ENCODE measurements around the gene EPDR1. TPM values are rescaled to one million over a fixed set of nuclear protein-coding genes. Genes with fewer than 3 reads are reported as not detected.

EPDR1 gene
- total RNA-seq, 4 donors from 2014 or later, result 43.5 to 45.7 (median 45.0) TPM

DNA sequence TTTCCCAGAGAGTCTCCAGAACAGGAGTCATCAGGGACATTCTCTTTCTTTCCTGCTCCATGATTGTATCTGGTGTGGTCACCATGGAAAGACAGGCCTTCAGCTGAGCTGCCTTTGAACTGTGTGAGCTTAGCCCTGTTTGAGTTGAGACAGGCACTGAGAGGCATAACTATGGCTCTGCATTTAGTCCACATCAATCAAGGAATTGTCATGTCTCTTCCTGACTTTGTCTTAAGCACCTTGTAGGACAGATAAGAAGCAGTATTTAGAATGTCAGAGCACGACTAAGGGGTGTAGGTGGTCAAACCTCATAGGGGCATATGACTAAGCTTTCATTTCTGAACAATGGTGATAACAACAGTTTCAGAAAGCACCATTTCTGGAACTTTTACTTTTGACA, 53.5 kb downstream of the EPDR1 start:
- no peaks in the 10 kb centered on the region for H3K36me3 ChIP-seq
- WGBS, 2 donors, result 40 to 68% methylated on average over 1 of the region's 1 CpG
- peaks cover 0 to 15% (median 2%) of the 10 kb centered on the region in 4 donors for H3K4me1 ChIP-seq
- H3K4me3 ChIP-seq, result no peak overlapping the region
- DNase-seq (ENCODE audit: low spot score in 2 of 2), result no peak
- H3K9me3 ChIP-seq, result no peaks in the 10 kb centered on the region
- H3K27ac ChIP-seq, result no peak overlapping the region
- no peaks in the 10 kb centered on the region for H3K27me3 ChIP-seq
- TF ChIP-seq CTCF (IDR thresholded peaks at IDR 0.05), result no peak
- TF ChIP-seq POLR2A (IDR thresholded peaks at IDR 0.05), result no peak
- TF ChIP-seq EP300 (IDR thresholded peaks at IDR 0.05), result no peak

DNA sequence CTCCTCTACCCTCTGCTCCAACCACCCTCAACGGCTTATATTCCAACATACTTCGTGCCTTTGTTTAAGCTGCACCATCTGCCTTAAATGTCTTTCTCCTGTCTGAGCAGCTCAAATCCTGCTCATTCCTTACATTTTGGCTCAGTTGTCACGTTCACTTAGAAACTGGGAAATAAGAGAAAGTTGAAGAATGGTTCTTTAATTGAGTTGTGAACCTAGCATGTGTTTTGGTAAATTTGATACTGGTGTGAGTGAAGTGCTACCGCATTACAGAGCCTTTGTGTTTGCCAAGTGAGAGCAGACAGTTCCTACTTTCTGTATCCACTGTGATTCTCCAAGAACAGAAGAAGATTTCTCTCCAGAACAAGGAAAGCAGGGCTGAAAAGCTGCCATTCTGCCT, 54.3 kb downstream of the EPDR1 start:
- no peak overlapping the region for H3K4me3 ChIP-seq
- TF ChIP-seq EP300 (IDR thresholded peaks at IDR 0.05) (no peak), POLR2A (IDR thresholded peaks at IDR 0.05) (no peak), CTCF (IDR thresholded peaks at IDR 0.05) (no peak)
- 75 to 82% methylated on average over 4 of the region's 4 CpGs for WGBS, 2 donors
- H3K27me3 ChIP-seq, result no peaks in the 10 kb centered on the region
- peaks cover 0 to 15% (median 2%) of the 10 kb centered on the region in 4 donors for H3K4me1 ChIP-seq
- DNase-seq (ENCODE audit: low spot score in 2 of 2), result no peak
- no peaks in the 10 kb centered on the region for H3K9me3 ChIP-seq
- H3K27ac ChIP-seq, result no peak overlapping the region
- no peaks in the 10 kb centered on the region for H3K36me3 ChIP-seq

DNA sequence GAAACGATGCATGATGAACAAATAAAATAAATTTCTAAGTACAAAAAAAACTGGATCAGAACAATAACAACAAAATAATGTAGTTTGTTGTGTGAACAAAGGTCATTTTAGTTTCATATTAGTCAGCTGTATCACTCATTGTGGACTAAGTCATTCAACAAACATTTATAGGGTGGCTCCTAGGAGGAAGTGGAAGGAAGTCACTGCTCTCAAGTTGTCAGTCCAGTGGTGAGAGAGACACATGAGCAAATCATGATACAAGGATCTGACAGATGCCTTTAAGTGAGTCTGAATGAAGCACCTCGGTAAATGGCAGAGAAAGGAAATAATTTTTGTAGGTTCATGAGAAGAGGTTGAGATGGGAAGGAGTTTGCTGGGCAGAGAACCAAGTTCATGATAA, 56.8 kb downstream of the EPDR1 start:
- peaks cover 0 to 15% (median 2%) of the 10 kb centered on the region in 4 donors for H3K4me1 ChIP-seq
- TF ChIP-seq CTCF (IDR thresholded peaks at IDR 0.05), result no peak
- TF ChIP-seq POLR2A (IDR thresholded peaks at IDR 0.05), result no peak
- no peak for TF ChIP-seq EP300 (IDR thresholded peaks at IDR 0.05)
- H3K27me3 ChIP-seq, result no peaks in the 10 kb centered on the region
- no peak overlapping the region for H3K4me3 ChIP-seq
- H3K27ac ChIP-seq, result no peak overlapping the region
- DNase-seq (ENCODE audit: low spot score in 2 of 2), result no peak
- no peaks in the 10 kb centered on the region for H3K36me3 ChIP-seq
- WGBS, 2 donors, result 67 to 70% methylated on average over 2 of the region's 2 CpGs
- H3K9me3 ChIP-seq, result no peaks in the 10 kb centered on the region

GRCh38 chr7:37981664-37982063, 61.2 kb downstream of the EPDR1 start:
- H3K4me1 ChIP-seq, result peaks cover 0 to 18% (median 2%) of the 10 kb centered on the region in 4 donors
- no peak for DNase-seq (ENCODE audit: low spot score in 2 of 2)
- H3K36me3 ChIP-seq, result no peaks in the 10 kb centered on the region
- H3K27me3 ChIP-seq, result no peaks in the 10 kb centered on the region
- H3K9me3 ChIP-seq, result no peaks in the 10 kb centered on the region
- H3K27ac ChIP-seq, result no peak overlapping the region
- no peak overlapping the region for H3K4me3 ChIP-seq
- no peak for TF ChIP-seq EP300 (IDR thresholded peaks at IDR 0.05)
- no peak for TF ChIP-seq CTCF (IDR thresholded peaks at IDR 0.05)
- no peak for TF ChIP-seq POLR2A (IDR thresholded peaks at IDR 0.05)

GRCh38 chr7:37982423-37982822, 62.0 kb downstream of the EPDR1 start:
- DNase-seq (ENCODE audit: low spot score in 2 of 2), result peak in 1 of 2 donors; percentile 12
- no peak overlapping the region for H3K27ac ChIP-seq
- peaks cover 0 to 21% (median 3%) of the 10 kb centered on the region in 4 donors for H3K4me1 ChIP-seq
- TF ChIP-seq EP300 (IDR thresholded peaks at IDR 0.05), result no peak
- TF ChIP-seq POLR2A (IDR thresholded peaks at IDR 0.05), result no peak
- no peak for TF ChIP-seq CTCF (IDR thresholded peaks at IDR 0.05)
- H3K36me3 ChIP-seq, result no peaks in the 10 kb centered on the region
- no peaks in the 10 kb centered on the region for H3K9me3 ChIP-seq
- H3K27me3 ChIP-seq, result no peaks in the 10 kb centered on the region
- 70% methylated on average over 3 of the region's 3 CpGs for WGBS, 2 donors
- no peak overlapping the region for H3K4me3 ChIP-seq

Measured in tibial nerve (tissue), 4 donors.